Activated T-cell treated with anti-CD3 and anti-CD28 coated beads, Interleukin-2, amount 50 U/mL, for 1 hour (primary cell): ENCODE data around the gene RGS10.
"Not testable (repeated sequence)": the region's sequence is repeated elsewhere in the genome, so short reads cannot be mapped to it uniquely, and the experiment has no call there.

ENCODE experiments used
- DNase-seq: peaks from one replicate; pipeline ENCODE4 v3.0.0-alpha.2; 2020

Gene RGS10

GRCh38 chr10:119538632-119539358, 3.7 kb downstream of the RGS10 start:
- peak; percentile 59 for DNase-seq

- no peak for DNase-seq
These were observed 4.4 kb downstream of the RGS10 start for GRCh38 chr10:119537953-119538630.

- no peak for DNase-seq
These were observed 6.0 kb downstream of the RGS10 start for GRCh38 chr10:119536508-119537025.

GRCh38 chr10:119535837-119536507, 6.5 kb downstream of the RGS10 start:
- DNase-seq, result no peak

GRCh38 chr10:119535305-119535704, 7.2 kb downstream of the RGS10 start:
- DNase-seq, result no peak

- no peak for DNase-seq
These were observed 9.0 kb downstream of the RGS10 start for GRCh38 chr10:119533473-119533872.

GRCh38 chr10:119532791-119533190, 9.7 kb downstream of the RGS10 start:
- DNase-seq, result not testable (repeated sequence)

- DNase-seq, result not testable (repeated sequence)
These were observed 10.3 kb downstream of the RGS10 start for GRCh38 chr10:119532251-119532650.

GRCh38 chr10:119531067-119531466, 11.5 kb downstream of the RGS10 start:
- DNase-seq, result no peak

- not testable (repeated sequence) for DNase-seq
These were observed 13.8 kb downstream of the RGS10 start for GRCh38 chr10:119528663-119529237.

- no peak for DNase-seq
These were observed 15.6 kb downstream of the RGS10 start for GRCh38 chr10:119526621-119527592.

GRCh38 chr10:119526149-119526548, 16.4 kb downstream of the RGS10 start:
- DNase-seq, result no peak

GRCh38 chr10:119525116-119525515, 17.4 kb downstream of the RGS10 start:
- no peak for DNase-seq

GRCh38 chr10:119524720-119525070, 17.8 kb downstream of the RGS10 start:
- DNase-seq, result no peak

GRCh38 chr10:119523895-119524719, 18.4 kb downstream of the RGS10 start:
- DNase-seq, result no peak

- DNase-seq, result no peak
These were observed 19.6 kb downstream of the RGS10 start for GRCh38 chr10:119522747-119523426.

- DNase-seq, result no peak
These were observed 20.9 kb downstream of the RGS10 start for GRCh38 chr10:119521443-119522204.

GRCh38 chr10:119520283-119520682, 22.2 kb downstream of the RGS10 start:
- no peak for DNase-seq

GRCh38 chr10:119518936-119519335, 23.6 kb downstream of the RGS10 start:
- DNase-seq, result no peak

- DNase-seq, result no peak
These were observed 24.3 kb downstream of the RGS10 start for GRCh38 chr10:119518176-119518575.
